ENCODE data around the gene CIRBP. TPM values are rescaled to one million over a fixed set of nuclear protein-coding genes. Genes with fewer than 3 reads are reported as not detected.

CIRBP gene
- total and polyA plus RNA-seq, 3 experiments from 2014 or later: 238 to 258 (median 253) TPM

- POLR2A ChIA-PET: interaction anchor here (0.9 to 5.0 kb wide), 8 partner anchors 8 to 199 kb away, joined by 3 to 280 read pairs (median 8); partner anchors contain the start of genes ATP5F1D and FAM174C
- H3K27me3 Mint-ChIP-seq: peaks cover 0 to 8% of the 10 kb centered on the region in 2 donors
- peak overlapping the region in 5 of 8 donors; percentile 81 to 98 (median 88) for H3K27ac Mint-ChIP-seq
- Histone ChIP-seq H3K27ac (ENCODE audit: low read depth, low read length) (peak overlapping the region; percentile 73), H3K27me3 (ENCODE audit: insufficient read depth, low read length, poor library complexity, severe bottlenecking) (no peaks in the 10 kb centered on the region), H3K4me3 (ENCODE audit: low read length) (peak overlapping the region; percentile 62), H3K4me1 (ENCODE audit: insufficient read depth, low read length) (peaks cover 64% of the 10 kb centered on the region), H3K9me3 (ENCODE audit: low read length) (no peaks in the 10 kb centered on the region), H3K36me3 (ENCODE audit: insufficient read depth, low read length) (peaks cover 13% of the 10 kb centered on the region)
- peaks cover 3 to 24% (median 3%) of the 10 kb centered on the region in 3 donors for H3K36me3 Mint-ChIP-seq
- peaks cover 45 to 76% (median 48%) of the 10 kb centered on the region in 3 donors for H3K4me1 Mint-ChIP-seq
- peak; percentile 61 to 75 (median 71) for DNase-seq
- CTCF ChIA-PET: interaction anchor here (0.8 to 10.3 kb wide), 15 partner anchors 8 to 359 kb away, joined by 3 to 484 read pairs (median 4); partner anchors contain the start of genes ATP5F1D, CNN2, FAM174C and NDUFS7
- peak overlapping the region; percentile 22 to 88 (median 62) for H3K4me3 Mint-ChIP-seq
- no peaks in the 10 kb centered on the region for H3K9me3 Mint-ChIP-seq
These were observed 2.1 kb upstream of the CIRBP start for GRCh38 chr19:1266916-1267476.

DNA sequence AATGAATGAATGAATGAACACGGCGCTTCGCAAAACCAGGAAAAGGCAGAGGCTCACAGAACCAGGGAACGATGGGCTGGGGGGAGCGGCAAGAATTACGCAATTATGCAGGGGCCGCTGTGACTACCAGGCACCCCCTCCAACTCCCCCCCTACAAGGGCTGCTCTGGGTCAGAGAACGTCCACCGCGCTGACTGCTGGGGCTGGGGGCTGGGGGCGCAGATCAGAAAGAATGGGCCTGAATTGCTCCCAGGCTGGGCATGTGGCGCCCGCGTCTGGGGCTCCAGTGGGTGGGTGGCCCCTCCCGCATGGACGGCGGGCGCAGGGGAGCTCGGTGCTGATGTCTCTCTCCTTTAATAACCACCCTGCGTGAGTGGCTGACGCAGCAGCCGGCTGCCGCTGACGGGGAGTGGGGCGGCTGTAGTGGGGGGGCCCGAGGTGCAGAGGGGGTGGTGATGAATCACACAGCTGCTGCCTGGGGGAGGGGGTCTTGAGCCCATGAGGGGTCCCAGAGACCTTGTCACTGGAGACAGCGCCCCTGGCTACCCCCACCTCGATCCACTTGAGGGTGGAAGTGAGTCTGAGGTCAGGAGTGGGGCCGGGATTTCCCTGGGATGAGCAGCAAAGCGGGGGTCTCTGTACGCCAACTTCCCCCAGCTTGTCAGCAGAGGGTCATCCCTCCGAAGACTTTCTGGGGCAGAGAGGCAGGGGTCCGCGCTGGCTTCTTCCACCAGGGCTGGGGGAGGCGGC is 1.5 kb upstream of the CIRBP start:
- H3K36me3 ChIP-seq (ENCODE audit: insufficient read depth, low read length): peaks cover 19% of the 10 kb centered on the region
- no peak overlapping the region for H3K27ac ChIP-seq (ENCODE audit: low read depth, low read length)
- H3K27ac Mint-ChIP-seq: peak overlapping the region in 7 of 8 donors; percentile 29 to 98 (median 88)
- H3K9me3 ChIP-seq (ENCODE audit: low read length): no peaks in the 10 kb centered on the region
- POLR2A ChIA-PET: interaction anchor here (5.0 kb wide), 1 partner anchor 23 kb away, joined by 280 read pairs; no protein-coding TSS in a partner anchor
- no peaks in the 10 kb centered on the region for H3K27me3 ChIP-seq (ENCODE audit: insufficient read depth, low read length, poor library complexity, severe bottlenecking)
- H3K4me3 Mint-ChIP-seq: peak overlapping the region; percentile 22 to 88 (median 62)
- peak overlapping the region; percentile 37 for H3K4me3 ChIP-seq (ENCODE audit: low read length)
- peaks cover 50 to 78% (median 51%) of the 10 kb centered on the region in 3 donors for H3K4me1 Mint-ChIP-seq
- CTCF ChIA-PET: interaction anchor here (1.4 to 10.3 kb wide), 4 partner anchors 13 to 245 kb away, joined by 3 to 484 read pairs (median 54); partner anchors contain the start of gene ATP5F1D
- H3K27me3 Mint-ChIP-seq: peaks cover 0 to 8% of the 10 kb centered on the region in 2 donors
- H3K4me1 ChIP-seq (ENCODE audit: insufficient read depth, low read length): peaks cover 64% of the 10 kb centered on the region
- H3K36me3 Mint-ChIP-seq: peaks cover 3 to 30% (median 6%) of the 10 kb centered on the region in 3 donors
- no peaks in the 10 kb centered on the region for H3K9me3 Mint-ChIP-seq
- DNase-seq: peak in 2 of 5 donors; percentile 32 to 75

DNA sequence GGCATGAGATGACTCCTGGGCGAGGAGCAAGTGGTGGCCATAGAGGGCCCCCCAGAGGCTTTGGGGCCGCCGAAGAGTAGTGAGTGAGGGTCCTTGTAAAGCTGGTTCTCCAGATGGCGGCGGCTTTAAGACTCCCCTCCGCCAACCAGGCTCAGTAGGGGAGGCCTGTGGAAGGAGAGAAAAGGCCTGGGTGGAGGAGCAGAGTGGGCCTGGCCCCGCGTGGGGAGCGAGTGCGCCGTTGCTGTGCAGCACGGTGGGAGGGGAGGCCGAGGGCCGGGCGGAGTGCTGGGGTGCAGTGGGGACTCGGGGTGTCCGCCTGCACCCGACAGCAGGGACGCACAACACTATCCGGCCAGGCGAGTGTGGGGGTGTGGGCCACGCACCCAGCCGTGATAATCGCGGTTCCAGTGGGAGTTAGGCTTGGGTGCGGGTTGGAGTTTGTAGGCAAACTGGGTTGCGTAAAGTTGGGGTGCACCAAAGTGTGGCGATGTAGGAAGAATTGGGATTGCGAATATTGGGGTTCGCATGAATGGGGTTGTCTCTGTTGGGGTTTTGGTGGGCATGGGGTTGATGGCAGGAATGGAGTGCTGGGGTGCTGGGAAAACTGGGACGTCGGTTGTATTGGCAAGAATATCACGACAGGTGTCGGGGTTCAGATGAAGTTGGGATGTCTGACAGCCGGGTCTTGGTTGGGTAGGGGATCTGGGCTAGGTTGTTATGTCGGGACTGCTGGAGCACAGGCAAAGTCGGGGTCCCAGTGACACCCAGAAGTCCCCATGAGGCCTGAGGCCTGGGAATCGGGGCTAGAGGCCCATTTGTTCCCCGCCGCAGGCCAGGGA is 687 bp upstream of the CIRBP start:
- Mint-ChIP-seq H3K27me3 (peaks cover 0 to 8% of the 10 kb centered on the region in 2 donors), H3K9me3 (no peaks in the 10 kb centered on the region), H3K4me1 (peaks cover 51 to 78% (median 52%) of the 10 kb centered on the region in 3 donors), H3K4me3 (peak overlapping the region; percentile 74 to 92 (median 81)), H3K36me3 (peaks cover 8 to 37% (median 11%) of the 10 kb centered on the region in 3 donors), H3K27ac (peak overlapping the region; percentile 89 to 98 (median 94))
- Histone ChIP-seq H3K4me1 (ENCODE audit: insufficient read depth, low read length) (peaks cover 69% of the 10 kb centered on the region), H3K9me3 (ENCODE audit: low read length) (no peaks in the 10 kb centered on the region), H3K36me3 (ENCODE audit: insufficient read depth, low read length) (peaks cover 27% of the 10 kb centered on the region), H3K27me3 (ENCODE audit: insufficient read depth, low read length, poor library complexity, severe bottlenecking) (no peaks in the 10 kb centered on the region), H3K4me3 (ENCODE audit: low read length) (no peak overlapping the region), H3K27ac (ENCODE audit: low read depth, low read length) (no peak overlapping the region)
- ChIA-PET POLR2A (interaction anchor here (0.5 to 5.0 kb wide), 47 partner anchors 9 to 1208 kb away, joined by 3 to 280 read pairs (median 4); partner anchors contain the start of genes ABCA7, ARHGAP45, ATP5F1D and CBARP), CTCF (interaction anchor here (0.7 to 10.3 kb wide), 8 partner anchors 9 to 104 kb away, joined by 3 to 484 read pairs (median 4); partner anchors contain the start of gene ATP5F1D)
- peak in 1 of 5 donors; percentile 63 for DNase-seq

GRCh38 chr19:1269478-1270212 is 513 bp downstream of the CIRBP start:
- DNase-seq: peak; percentile 82 to 94 (median 86)
- peaks cover 14 to 47% (median 17%) of the 10 kb centered on the region in 3 donors for H3K36me3 Mint-ChIP-seq
- H3K27me3 ChIP-seq (ENCODE audit: insufficient read depth, low read length, poor library complexity, severe bottlenecking): no peaks in the 10 kb centered on the region
- ChIA-PET CTCF (interaction anchor here (0.6 to 10.3 kb wide), 9 partner anchors 8 to 242 kb away, joined by 3 to 484 read pairs (median 4); partner anchors contain the start of gene ATP5F1D), POLR2A (interaction anchor here (0.6 to 5.0 kb wide), 33 partner anchors 9 to 1206 kb away, joined by 3 to 280 read pairs (median 5); partner anchors contain the start of genes ABCA7, ARHGAP45, ATP5F1D and CBARP)
- peak overlapping the region; percentile 86 to 92 (median 87) for H3K4me3 Mint-ChIP-seq
- H3K27me3 Mint-ChIP-seq: peaks cover 0 to 10% of the 10 kb centered on the region in 2 donors
- H3K9me3 Mint-ChIP-seq: no peaks in the 10 kb centered on the region
- H3K27ac ChIP-seq (ENCODE audit: low read depth, low read length): peak overlapping the region; percentile 90
- peaks cover 57 to 81% (median 58%) of the 10 kb centered on the region in 3 donors for H3K4me1 Mint-ChIP-seq
- H3K4me3 ChIP-seq (ENCODE audit: low read length): peak overlapping the region; percentile 99
- H3K9me3 ChIP-seq (ENCODE audit: low read length): no peaks in the 10 kb centered on the region
- H3K36me3 ChIP-seq (ENCODE audit: insufficient read depth, low read length): peaks cover 39% of the 10 kb centered on the region
- peaks cover 80% of the 10 kb centered on the region for H3K4me1 ChIP-seq (ENCODE audit: insufficient read depth, low read length)
- peak overlapping the region; percentile 86 to 98 (median 92) for H3K27ac Mint-ChIP-seq

DNA sequence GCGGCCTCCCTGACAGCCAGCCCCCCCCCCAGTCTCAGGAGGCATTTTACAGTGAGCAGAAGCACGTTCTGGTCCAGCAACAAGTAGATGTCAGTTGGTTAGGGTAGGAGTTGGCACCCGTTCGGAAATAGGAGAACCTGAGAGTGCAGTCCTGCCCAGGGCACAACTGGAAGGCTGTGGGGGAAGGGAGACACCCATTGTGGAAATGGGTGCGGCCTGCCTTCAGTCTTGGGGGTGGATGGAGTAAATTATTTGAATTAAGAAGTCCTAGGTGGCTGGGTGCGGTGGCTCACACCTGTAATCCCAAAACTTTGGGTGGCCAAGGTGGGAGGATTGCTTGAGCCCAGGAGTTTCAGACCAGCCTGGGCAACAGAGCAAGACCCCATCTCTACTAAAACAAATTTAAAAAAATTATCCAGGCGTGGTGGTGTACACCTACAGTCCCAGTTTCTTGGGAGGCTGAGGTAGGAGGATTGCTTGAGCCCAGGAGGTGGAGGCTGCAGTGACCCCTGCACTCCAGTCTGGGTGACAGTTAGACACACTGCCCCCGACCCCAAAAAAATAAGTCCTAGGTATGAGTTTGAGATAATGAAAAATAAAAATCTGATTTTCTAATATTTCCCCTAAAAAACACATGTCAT is 1.2 kb downstream of the CIRBP start:
- Mint-ChIP-seq H3K4me1 (peaks cover 53 to 76% (median 58%) of the 10 kb centered on the region in 3 donors), H3K27ac (peak overlapping the region; percentile 86 to 98 (median 92)), H3K36me3 (peaks cover 14 to 51% (median 17%) of the 10 kb centered on the region in 3 donors), H3K4me3 (peak overlapping the region; percentile 86 to 92 (median 87)), H3K27me3 (peaks cover 0 to 10% of the 10 kb centered on the region in 2 donors), H3K9me3 (no peaks in the 10 kb centered on the region)
- POLR2A ChIA-PET: interaction anchor here (1.0 to 1.7 kb wide), 3 partner anchors 9 to 249 kb away, joined by 4 to 10 read pairs (median 5); partner anchors contain the start of genes RNU6-2 and TMEM259
- Histone ChIP-seq H3K4me1 (ENCODE audit: insufficient read depth, low read length) (peaks cover 79% of the 10 kb centered on the region), H3K9me3 (ENCODE audit: low read length) (no peaks in the 10 kb centered on the region), H3K27ac (ENCODE audit: low read depth, low read length) (peak overlapping the region; percentile 90), H3K36me3 (ENCODE audit: insufficient read depth, low read length) (peaks cover 42% of the 10 kb centered on the region), H3K27me3 (ENCODE audit: insufficient read depth, low read length, poor library complexity, severe bottlenecking) (no peaks in the 10 kb centered on the region), H3K4me3 (ENCODE audit: low read length) (peak overlapping the region; percentile 99)
- CTCF ChIA-PET: interaction anchor here (10.3 kb wide), 1 partner anchor 27 kb away, joined by 484 read pairs; the partner anchor contains the start of gene ATP5F1D
- no peak for DNase-seq

DNA sequence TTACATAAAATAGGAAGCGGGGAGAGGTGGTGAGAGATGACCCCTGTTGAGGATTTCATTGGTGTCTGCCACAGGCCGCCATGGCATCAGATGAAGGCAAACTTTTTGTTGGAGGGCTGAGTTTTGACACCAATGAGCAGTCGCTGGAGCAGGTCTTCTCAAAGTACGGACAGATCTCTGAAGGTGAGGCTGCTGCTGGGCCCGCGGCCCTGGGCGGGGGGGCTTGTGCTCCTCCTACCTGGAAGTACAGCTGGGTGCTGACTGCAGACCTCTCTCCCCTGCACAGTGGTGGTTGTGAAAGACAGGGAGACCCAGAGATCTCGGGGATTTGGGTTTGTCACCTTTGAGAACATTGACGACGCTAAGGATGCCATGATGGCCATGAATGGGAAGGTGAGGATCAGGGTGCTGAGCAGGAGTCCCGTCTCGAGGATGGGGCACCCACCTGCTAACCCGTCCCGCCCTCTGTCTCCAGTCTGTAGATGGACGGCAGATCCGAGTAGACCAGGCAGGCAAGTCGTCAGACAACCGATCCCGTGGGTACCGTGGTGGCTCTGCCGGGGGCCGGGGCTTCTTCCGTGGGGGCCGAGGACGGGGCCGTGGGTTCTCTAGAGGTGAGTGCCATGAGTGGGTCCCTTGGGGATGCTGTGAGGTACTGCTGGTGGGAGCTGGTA is 1.9 kb downstream of the CIRBP start:
- CTCF ChIA-PET: interaction anchor here (1.9 kb wide), 1 partner anchor 26 kb away, joined by 7 read pairs; no protein-coding TSS in a partner anchor
- peak overlapping the region; percentile 86 to 98 (median 93) for H3K27ac Mint-ChIP-seq
- Histone ChIP-seq H3K36me3 (ENCODE audit: insufficient read depth, low read length) (peaks cover 42% of the 10 kb centered on the region), H3K27ac (ENCODE audit: low read depth, low read length) (peak overlapping the region; percentile 90), H3K4me3 (ENCODE audit: low read length) (peak overlapping the region; percentile 99), H3K9me3 (ENCODE audit: low read length) (no peaks in the 10 kb centered on the region), H3K4me1 (ENCODE audit: insufficient read depth, low read length) (peaks cover 76% of the 10 kb centered on the region), H3K27me3 (ENCODE audit: insufficient read depth, low read length, poor library complexity, severe bottlenecking) (no peaks in the 10 kb centered on the region)
- DNase-seq: no peak
- H3K27me3 Mint-ChIP-seq: peaks cover 0 to 10% of the 10 kb centered on the region in 2 donors
- POLR2A ChIA-PET: interaction anchor here (3.5 kb wide), 1 partner anchor 27 kb away, joined by 17 read pairs; no protein-coding TSS in a partner anchor
- peaks cover 14 to 51% (median 17%) of the 10 kb centered on the region in 3 donors for H3K36me3 Mint-ChIP-seq
- peak overlapping the region; percentile 86 to 92 (median 87) for H3K4me3 Mint-ChIP-seq
- peaks cover 51 to 71% (median 55%) of the 10 kb centered on the region in 3 donors for H3K4me1 Mint-ChIP-seq
- H3K9me3 Mint-ChIP-seq: no peaks in the 10 kb centered on the region
